Testis (tissue), 2 donors: ENCODE measurements around the gene NRG2.

Experiments used
- POLR2A ChIP-seq: fragments of 450-650 bp; IDR thresholded peaks from one replicate; pipeline ENCODE4 v1.6.1; 2017; ENCODE audit warnings: antibody characterized with exemption, mild to moderate bottlenecking, moderate library complexity
- TF ChIP-seq, protein P1 (sequence below), 3 experiments: fragments of 450-650 bp in 2 of 3; fragments of 200-600 bp in 1 of 3; sonication (generic) in 1 of 3; IDR thresholded peaks; one replicate each; pipeline ENCODE4 v1.5.1; 2016 to 2019; ENCODE audit warnings: antibody characterized with exemption in 3 of 3, mild to moderate bottlenecking in 2 of 3, moderate library complexity in 1 of 3

DNA sequence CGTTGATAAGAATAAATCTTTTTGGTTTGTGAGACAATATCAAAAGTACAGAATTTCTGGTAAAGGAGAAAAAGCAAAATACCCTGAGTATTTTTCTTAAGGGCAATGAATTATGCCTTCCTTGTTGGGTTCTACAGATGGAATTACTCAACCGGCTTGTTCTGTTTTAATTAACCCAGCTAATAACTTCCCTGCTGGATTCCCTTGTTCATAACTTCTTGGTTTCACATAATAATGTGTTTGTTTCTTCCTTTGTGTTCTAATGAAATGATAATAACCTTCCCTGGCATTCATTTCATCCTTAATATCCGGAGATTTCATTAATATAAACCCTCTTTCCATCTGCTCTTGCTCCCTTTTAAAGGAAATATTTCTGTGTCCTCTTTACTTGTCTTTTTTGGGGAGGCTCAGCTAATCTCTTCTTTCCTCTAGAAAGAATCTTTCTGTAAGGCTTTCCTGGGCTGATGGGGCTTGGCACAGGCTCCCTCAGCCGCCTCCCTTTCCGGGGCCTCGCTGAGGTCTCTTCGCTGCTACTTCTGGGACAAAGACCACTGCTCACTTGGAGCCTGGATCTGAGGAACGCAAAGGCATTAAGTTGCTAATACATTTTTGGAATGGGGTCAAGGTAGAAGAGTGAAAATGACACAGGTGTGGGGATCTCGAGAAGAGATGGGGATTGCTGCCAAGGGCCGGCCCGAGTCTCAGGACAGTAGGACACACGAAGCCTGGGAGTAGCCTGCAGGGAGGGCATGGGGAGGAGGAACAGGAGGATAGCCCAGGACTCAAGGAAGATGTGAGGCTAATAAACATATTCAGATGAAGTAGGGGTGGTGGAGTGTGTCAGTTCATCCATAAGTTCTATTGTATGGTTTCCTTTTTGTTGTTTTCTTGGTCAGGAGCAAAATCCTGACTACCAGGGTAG lies 118.5 kb downstream of the NRG2 start:
- TF ChIP-seq, protein P1, sequence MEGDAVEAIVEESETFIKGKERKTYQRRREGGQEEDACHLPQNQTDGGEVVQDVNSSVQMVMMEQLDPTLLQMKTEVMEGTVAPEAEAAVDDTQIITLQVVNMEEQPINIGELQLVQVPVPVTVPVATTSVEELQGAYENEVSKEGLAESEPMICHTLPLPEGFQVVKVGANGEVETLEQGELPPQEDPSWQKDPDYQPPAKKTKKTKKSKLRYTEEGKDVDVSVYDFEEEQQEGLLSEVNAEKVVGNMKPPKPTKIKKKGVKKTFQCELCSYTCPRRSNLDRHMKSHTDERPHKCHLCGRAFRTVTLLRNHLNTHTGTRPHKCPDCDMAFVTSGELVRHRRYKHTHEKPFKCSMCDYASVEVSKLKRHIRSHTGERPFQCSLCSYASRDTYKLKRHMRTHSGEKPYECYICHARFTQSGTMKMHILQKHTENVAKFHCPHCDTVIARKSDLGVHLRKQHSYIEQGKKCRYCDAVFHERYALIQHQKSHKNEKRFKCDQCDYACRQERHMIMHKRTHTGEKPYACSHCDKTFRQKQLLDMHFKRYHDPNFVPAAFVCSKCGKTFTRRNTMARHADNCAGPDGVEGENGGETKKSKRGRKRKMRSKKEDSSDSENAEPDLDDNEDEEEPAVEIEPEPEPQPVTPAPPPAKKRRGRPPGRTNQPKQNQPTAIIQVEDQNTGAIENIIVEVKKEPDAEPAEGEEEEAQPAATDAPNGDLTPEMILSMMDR (IDR thresholded peaks at IDR 0.05): no peak
- TF ChIP-seq POLR2A: no peak
